ENCODE data around the gene CFAP53. TPM values are rescaled to one million over a fixed set of nuclear protein-coding genes. Genes with fewer than 3 reads are reported as not detected.
A peak's percentile ranks its signal among the peaks of the same experiment; 100 is the strongest.

CFAP53 gene
- total RNA-seq, 2 experiments from 2014 or later, result 0.86 TPM; not detected in 1

DNA sequence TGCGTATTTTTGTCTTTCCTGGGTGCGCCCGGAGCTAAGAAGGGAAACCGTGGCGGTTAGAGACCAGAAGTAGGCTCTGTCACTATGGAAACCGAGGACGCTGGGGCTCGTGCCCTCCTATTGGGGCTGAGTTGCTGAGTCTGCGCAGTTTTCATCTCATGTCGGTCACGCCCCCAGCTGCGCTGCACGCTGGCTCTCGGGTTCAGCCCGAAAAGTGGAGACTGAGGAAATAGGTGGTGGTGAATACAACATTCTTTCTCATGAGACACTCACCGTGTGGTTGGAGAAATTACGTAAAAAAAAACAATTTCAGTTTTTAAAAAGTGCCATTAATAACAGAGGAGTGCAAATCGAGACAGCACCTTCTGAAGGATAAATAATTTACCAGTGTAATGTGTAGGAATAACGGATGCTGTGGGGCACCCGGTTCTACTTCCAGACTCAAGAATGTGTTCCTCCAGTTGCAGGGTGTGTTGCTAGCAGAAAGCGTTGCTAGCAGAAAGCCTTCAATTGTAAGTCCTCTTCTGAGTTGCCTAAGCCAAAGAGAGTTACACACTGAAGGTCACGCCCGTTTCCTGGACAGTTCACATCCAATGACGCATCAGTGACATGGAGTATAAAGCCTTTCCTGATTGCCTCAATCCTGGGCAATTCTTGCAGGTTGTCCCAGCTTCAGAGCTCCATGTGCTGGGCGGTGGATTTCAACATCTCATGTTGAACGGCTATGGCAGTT is 41.6 kb upstream of the CFAP53 start:
- intact Hi-C loops (cut with micrococcal nuclease; ENCODE audit: unreplicated experiment), result loop anchor here (2.0 kb wide), 1 partner anchor 21 kb away; the partner anchor contains the start of gene CXXC1

DNA sequence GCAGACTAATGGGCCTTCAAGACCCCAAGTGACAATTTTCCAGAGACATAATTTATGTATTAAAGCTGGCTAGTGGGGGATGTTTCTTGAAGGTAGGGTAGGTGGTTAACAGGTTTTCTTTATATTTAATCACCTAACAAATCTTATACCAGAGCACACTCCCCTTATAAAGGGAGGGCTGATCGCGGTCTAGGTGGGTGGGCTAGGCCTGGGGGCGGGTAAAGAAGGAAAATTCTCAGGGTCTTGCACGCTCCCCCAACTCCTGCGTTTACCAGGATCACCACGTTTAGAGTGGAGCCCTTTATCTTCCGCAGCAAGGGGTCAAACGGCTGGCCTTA is 41.1 kb upstream of the CFAP53 start:
- no TSS peak for BruUV-seq (replicated peaks)
- Histone ChIP-seq H3K4me3 (ENCODE audit: low read depth, low read length, poor library complexity, severe bottlenecking) (peak overlapping the region; percentile 55), H3K79me2 (ENCODE audit: insufficient read depth, low read depth, low read length) (no peaks in the 10 kb centered on the region), H2AFZ (ENCODE audit: low read length) (peak overlapping the region; percentile 38; the same call in 1 of the 2 replicates), H3K9me3 (ENCODE audit: low read length) (peaks cover 8% of the 10 kb centered on the region; the same call in 1 of the 2 replicates), H3K4me2 (ENCODE audit: low read length) (peak overlapping the region; percentile 71), H3K36me3 (ENCODE audit: insufficient read depth, low read length) (no peaks in the 10 kb centered on the region; the same call in 1 of the 2 replicates), H3K27ac (ENCODE audit: low read depth, low read length, poor library complexity, severe bottlenecking) (peak overlapping the region; percentile 80), H3K9me2 (ENCODE audit: insufficient read depth, low read length) (no peaks in the 10 kb centered on the region), H3K4me1 (ENCODE audit: insufficient read depth, low read length, poor library complexity, severe bottlenecking) (peaks cover 35% of the 10 kb centered on the region), H4K20me1 (ENCODE audit: insufficient read depth, low read length) (no peaks in the 10 kb centered on the region)
- intact Hi-C loops (cut with micrococcal nuclease; ENCODE audit: unreplicated experiment), result loop anchor here (2.0 kb wide), 1 partner anchor 21 kb away; the partner anchor contains the start of gene CXXC1
- POLR2A ChIA-PET, result interaction anchor here (0.6 to 1.6 kb wide), 4 partner anchors 13 to 50 kb away, joined by 3 to 7 read pairs (median 4); no protein-coding TSS in a partner anchor
- TF ChIP-seq EZH2phosphoT487 (IDR thresholded peaks at IDR 0.05; ENCODE audit: borderline replicate concordance, low read depth, low read length), result no peak
- TF ChIP-seq, protein P1, sequence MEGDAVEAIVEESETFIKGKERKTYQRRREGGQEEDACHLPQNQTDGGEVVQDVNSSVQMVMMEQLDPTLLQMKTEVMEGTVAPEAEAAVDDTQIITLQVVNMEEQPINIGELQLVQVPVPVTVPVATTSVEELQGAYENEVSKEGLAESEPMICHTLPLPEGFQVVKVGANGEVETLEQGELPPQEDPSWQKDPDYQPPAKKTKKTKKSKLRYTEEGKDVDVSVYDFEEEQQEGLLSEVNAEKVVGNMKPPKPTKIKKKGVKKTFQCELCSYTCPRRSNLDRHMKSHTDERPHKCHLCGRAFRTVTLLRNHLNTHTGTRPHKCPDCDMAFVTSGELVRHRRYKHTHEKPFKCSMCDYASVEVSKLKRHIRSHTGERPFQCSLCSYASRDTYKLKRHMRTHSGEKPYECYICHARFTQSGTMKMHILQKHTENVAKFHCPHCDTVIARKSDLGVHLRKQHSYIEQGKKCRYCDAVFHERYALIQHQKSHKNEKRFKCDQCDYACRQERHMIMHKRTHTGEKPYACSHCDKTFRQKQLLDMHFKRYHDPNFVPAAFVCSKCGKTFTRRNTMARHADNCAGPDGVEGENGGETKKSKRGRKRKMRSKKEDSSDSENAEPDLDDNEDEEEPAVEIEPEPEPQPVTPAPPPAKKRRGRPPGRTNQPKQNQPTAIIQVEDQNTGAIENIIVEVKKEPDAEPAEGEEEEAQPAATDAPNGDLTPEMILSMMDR (conservative IDR thresholded peaks at IDR 0.05; ENCODE audit: low read length), result no peak
- CTCF ChIA-PET (ENCODE audit: unreplicated experiment), result no interaction called here
- no peak for DNase-seq (ENCODE audit: low spot score)

More for the DNA sequence above, 41.6 kb upstream of the CFAP53 start:
- Histone ChIP-seq H4K20me1 (ENCODE audit: insufficient read depth, low read length) (no peaks in the 10 kb centered on the region), H3K9me2 (ENCODE audit: insufficient read depth, low read length) (no peaks in the 10 kb centered on the region), H3K4me3 (ENCODE audit: low read depth, low read length, poor library complexity, severe bottlenecking) (peak overlapping the region; percentile 55), H2AFZ (ENCODE audit: low read length) (peak overlapping the region; percentile 61; the same call in 1 of the 2 replicates), H3K79me2 (ENCODE audit: insufficient read depth, low read depth, low read length) (no peaks in the 10 kb centered on the region), H3K4me1 (ENCODE audit: insufficient read depth, low read length, poor library complexity, severe bottlenecking) (peaks cover 40% of the 10 kb centered on the region), H3K4me2 (ENCODE audit: low read length) (peak overlapping the region; percentile 71), H3K36me3 (ENCODE audit: insufficient read depth, low read length) (no peaks in the 10 kb centered on the region; the same call in 1 of the 2 replicates), H3K9me3 (ENCODE audit: low read length) (peaks cover 8% of the 10 kb centered on the region; the same call in 1 of the 2 replicates), H3K27ac (ENCODE audit: low read depth, low read length, poor library complexity, severe bottlenecking) (peak overlapping the region; percentile 80)
- peak; percentile 96 for DNase-seq (ENCODE audit: low spot score)
- BruUV-seq (replicated peaks), result no TSS peak
- CTCF ChIA-PET (ENCODE audit: unreplicated experiment), result no interaction called here
- POLR2A ChIA-PET, result interaction anchor here (0.6 to 1.6 kb wide), 4 partner anchors 12 to 50 kb away, joined by 3 to 7 read pairs (median 4); no protein-coding TSS in a partner anchor
- TF ChIP-seq, protein P1 (conservative IDR thresholded peaks at IDR 0.05; ENCODE audit: low read length), result no peak
- no peak for TF ChIP-seq EZH2phosphoT487 (IDR thresholded peaks at IDR 0.05; ENCODE audit: borderline replicate concordance, low read depth, low read length)
